ENCODE results near the gene ZSWIM5. TPM values are rescaled to one million over a fixed set of nuclear protein-coding genes. Genes with fewer than 3 reads are reported as not detected.
"Not testable (repeated sequence)": the region's sequence is repeated elsewhere in the genome, so short reads cannot be mapped to it uniquely, and the experiment has no call there.

ZSWIM5 gene
- total RNA-seq = under 1 TPM; 0.15 to 0.26 TPM

GRCh38 chr1:45205910-45206721 is at the start of gene ZSWIM5:
Gene ZSWIM5 (minus strand): TSS chr1:45206605. CDS start chr1:45206350, 255 bp downstream.
- peak within 1 kb of the TSS; percentile 90 for H3K4me3 Mint-ChIP-seq
- no peaks in the 10 kb centered on the region for H3K9me3 Mint-ChIP-seq
- peaks cover 4% of the 10 kb centered on the region for H3K27me3 Mint-ChIP-seq (ENCODE audit: low read depth)
- CTCF ChIA-PET = interaction anchor here (0.8 kb wide), 1 partner anchor 192 kb away, joined by 3 read pairs; no protein-coding TSS in a partner anchor
- peaks cover 2% of the 10 kb centered on the region for H3K36me3 Mint-ChIP-seq (ENCODE audit: low read depth)
- peak; percentile 59 for DNase-seq
- H3K4me1 Mint-ChIP-seq (ENCODE audit: low read depth) = peaks cover 33% of the 10 kb centered on the region
- intact Hi-C loops (cut with micrococcal nuclease) = loop anchor here (1.0 to 2.0 kb wide), 3 partner anchors 41 to 193 kb away; partner anchors contain the start of gene UROD
- peak within 1 kb of the TSS; percentile 72 for H3K27ac Mint-ChIP-seq

- CTCF ChIA-PET = no interaction called here
- intact Hi-C loops (cut with micrococcal nuclease) = no loop called here
- peaks cover 28% of the 10 kb centered on the region for H3K9me3 Mint-ChIP-seq
- no peak overlapping the region for H3K4me3 Mint-ChIP-seq
- H3K36me3 Mint-ChIP-seq (ENCODE audit: low read depth) = peaks cover 6% of the 10 kb centered on the region
- H3K4me1 Mint-ChIP-seq (ENCODE audit: low read depth) = no peaks in the 10 kb centered on the region
- H3K27me3 Mint-ChIP-seq (ENCODE audit: low read depth) = peaks cover 2% of the 10 kb centered on the region
- no peak for DNase-seq
- no peak overlapping the region for H3K27ac Mint-ChIP-seq
These were observed 48.1 kb upstream of the ZSWIM5 start for GRCh38 chr1:45254490-45254889.

- intact Hi-C loops (cut with micrococcal nuclease) = no loop called here
- H3K4me3 Mint-ChIP-seq = no peak overlapping the region
- peaks cover 2% of the 10 kb centered on the region for H3K27me3 Mint-ChIP-seq (ENCODE audit: low read depth)
- peaks cover 18% of the 10 kb centered on the region for H3K4me1 Mint-ChIP-seq (ENCODE audit: low read depth)
- no peak overlapping the region for H3K27ac Mint-ChIP-seq
- DNase-seq = no peak
- H3K36me3 Mint-ChIP-seq (ENCODE audit: low read depth) = peaks cover 5% of the 10 kb centered on the region
- CTCF ChIA-PET = interaction anchor here (1.1 kb wide), 1 partner anchor 54 kb away, joined by 3 read pairs; no protein-coding TSS in a partner anchor
- peaks cover 12% of the 10 kb centered on the region for H3K9me3 Mint-ChIP-seq
These were observed 44.1 kb upstream of the ZSWIM5 start for GRCh38 chr1:45250544-45250943.

- H3K36me3 Mint-ChIP-seq (ENCODE audit: low read depth); H3K4me3 Mint-ChIP-seq; DNase-seq; H3K27me3 Mint-ChIP-seq (ENCODE audit: low read depth); intact Hi-C loops (cut with micrococcal nuclease); CTCF ChIA-PET; H3K27ac Mint-ChIP-seq: not testable (repeated sequence)
- Mint-ChIP-seq H3K9me3 (peaks cover 12% of the 10 kb centered on the region), H3K4me1 (ENCODE audit: low read depth) (peaks cover 19% of the 10 kb centered on the region)
These were observed 41.6 kb upstream of the ZSWIM5 start for GRCh38 chr1:45248004-45248403.

GRCh38 chr1:45246760-45247159 is 40.4 kb upstream of the ZSWIM5 start:
- peak; percentile 18 for DNase-seq
- CTCF ChIA-PET = interaction anchor here (1.0 kb wide), 1 partner anchor 55 kb away, joined by 3 read pairs; no protein-coding TSS in a partner anchor
- H3K27me3 Mint-ChIP-seq (ENCODE audit: low read depth) = no peaks in the 10 kb centered on the region
- H3K9me3 Mint-ChIP-seq = peaks cover 19% of the 10 kb centered on the region
- intact Hi-C loops (cut with micrococcal nuclease) = loop anchor here (2.0 kb wide), 2 partner anchors 40 to 244 kb away; partner anchors contain the start of genes TESK2 and ZSWIM5
- peaks cover 19% of the 10 kb centered on the region for H3K4me1 Mint-ChIP-seq (ENCODE audit: low read depth)
- H3K36me3 Mint-ChIP-seq (ENCODE audit: low read depth) = peaks cover 6% of the 10 kb centered on the region
- H3K27ac Mint-ChIP-seq = peak overlapping the region; percentile 87
- H3K4me3 Mint-ChIP-seq = no peak overlapping the region

- Mint-ChIP-seq H3K9me3 (peaks cover 20% of the 10 kb centered on the region), H3K27ac (peak overlapping the region; percentile 87), H3K4me1 (ENCODE audit: low read depth) (peaks cover 19% of the 10 kb centered on the region)
- not testable (repeated sequence) for H3K27me3 Mint-ChIP-seq (ENCODE audit: low read depth); H3K4me3 Mint-ChIP-seq; H3K36me3 Mint-ChIP-seq (ENCODE audit: low read depth)
- intact Hi-C loops (cut with micrococcal nuclease) = loop anchor here (2.0 kb wide), 2 partner anchors 40 to 244 kb away; partner anchors contain the start of genes TESK2 and ZSWIM5
- CTCF ChIA-PET = interaction anchor here (1.0 kb wide), 2 partner anchors 12 to 56 kb away, joined by 3 read pairs; no protein-coding TSS in a partner anchor
- DNase-seq = peak; percentile 8
These were observed 40.0 kb upstream of the ZSWIM5 start for GRCh38 chr1:45246359-45246758.

- CTCF ChIA-PET = interaction anchor here (1.1 kb wide), 1 partner anchor 55 kb away, joined by 3 read pairs; no protein-coding TSS in a partner anchor
- intact Hi-C loops (cut with micrococcal nuclease) = no loop called here
- H3K4me3 Mint-ChIP-seq = no peak overlapping the region
- peaks cover 25% of the 10 kb centered on the region for H3K9me3 Mint-ChIP-seq
- H3K27ac Mint-ChIP-seq = no peak overlapping the region
- peaks cover 6% of the 10 kb centered on the region for H3K36me3 Mint-ChIP-seq (ENCODE audit: low read depth)
- no peaks in the 10 kb centered on the region for H3K27me3 Mint-ChIP-seq (ENCODE audit: low read depth)
- H3K4me1 Mint-ChIP-seq (ENCODE audit: low read depth) = peaks cover 19% of the 10 kb centered on the region
- no peak for DNase-seq
These were observed 38.3 kb upstream of the ZSWIM5 start for GRCh38 chr1:45244660-45245059.

- CTCF ChIA-PET = interaction anchor here (1.1 kb wide), 1 partner anchor 56 kb away, joined by 3 read pairs; no protein-coding TSS in a partner anchor
- peaks cover 19% of the 10 kb centered on the region for H3K4me1 Mint-ChIP-seq (ENCODE audit: low read depth)
- intact Hi-C loops (cut with micrococcal nuclease) = no loop called here
- H3K9me3 Mint-ChIP-seq = peaks cover 25% of the 10 kb centered on the region
- no peak overlapping the region for H3K4me3 Mint-ChIP-seq
- DNase-seq = no peak
- no peak overlapping the region for H3K27ac Mint-ChIP-seq
- H3K27me3 Mint-ChIP-seq (ENCODE audit: low read depth) = no peaks in the 10 kb centered on the region
- H3K36me3 Mint-ChIP-seq (ENCODE audit: low read depth) = peaks cover 6% of the 10 kb centered on the region
These were observed 37.3 kb upstream of the ZSWIM5 start for GRCh38 chr1:45243476-45244343.

- no peak for DNase-seq
- CTCF ChIA-PET = no interaction called here
- peaks cover 16% of the 10 kb centered on the region for H3K9me3 Mint-ChIP-seq
- no peaks in the 10 kb centered on the region for H3K4me1 Mint-ChIP-seq (ENCODE audit: low read depth)
- H3K27ac Mint-ChIP-seq = no peak overlapping the region
- no peak overlapping the region for H3K4me3 Mint-ChIP-seq
- no peaks in the 10 kb centered on the region for H3K27me3 Mint-ChIP-seq (ENCODE audit: low read depth)
- intact Hi-C loops (cut with micrococcal nuclease) = no loop called here
- no peaks in the 10 kb centered on the region for H3K36me3 Mint-ChIP-seq (ENCODE audit: low read depth)
These were observed 32.4 kb upstream of the ZSWIM5 start for GRCh38 chr1:45238846-45239245.

- Mint-ChIP-seq H3K9me3 (peaks cover 9% of the 10 kb centered on the region), H3K27me3 (ENCODE audit: low read depth) (no peaks in the 10 kb centered on the region), H3K36me3 (ENCODE audit: low read depth) (no peaks in the 10 kb centered on the region), H3K27ac (no peak overlapping the region), H3K4me1 (ENCODE audit: low read depth) (no peaks in the 10 kb centered on the region), H3K4me3 (no peak overlapping the region)
- CTCF ChIA-PET = interaction anchor here (1.0 kb wide), 1 partner anchor 64 kb away, joined by 4 read pairs; no protein-coding TSS in a partner anchor
- no peak for DNase-seq
- intact Hi-C loops (cut with micrococcal nuclease) = no loop called here
These were observed 29.7 kb upstream of the ZSWIM5 start for GRCh38 chr1:45236136-45236535.

- Mint-ChIP-seq H3K4me1 (ENCODE audit: low read depth) (no peaks in the 10 kb centered on the region), H3K36me3 (ENCODE audit: low read depth) (no peaks in the 10 kb centered on the region), H3K4me3 (no peak overlapping the region), H3K27ac (no peak overlapping the region), H3K9me3 (no peaks in the 10 kb centered on the region), H3K27me3 (ENCODE audit: low read depth) (no peaks in the 10 kb centered on the region)
- CTCF ChIA-PET = interaction anchor here (0.5 to 1.2 kb wide), 3 partner anchors 217 to 323 kb away, joined by 3 to 6 read pairs (median 3); partner anchors contain the start of gene UROD
- peak; percentile 47 for DNase-seq
- intact Hi-C loops (cut with micrococcal nuclease) = loop anchor here (1.0 to 5.0 kb wide), 3 partner anchors 72 to 216 kb away; no protein-coding TSS in a partner anchor
These were observed 24.1 kb upstream of the ZSWIM5 start for GRCh38 chr1:45230537-45230936.

- CTCF ChIA-PET = interaction anchor here (1.7 kb wide), 1 partner anchor 207 kb away, joined by 4 read pairs; no protein-coding TSS in a partner anchor
- intact Hi-C loops (cut with micrococcal nuclease) = no loop called here
These were observed 19.2 kb upstream of the ZSWIM5 start for GRCh38 chr1:45225598-45225997.

More at GRCh38 chr1:45225598-45225997, 19.2 kb upstream of the ZSWIM5 start:
- no peaks in the 10 kb centered on the region for H3K36me3 Mint-ChIP-seq (ENCODE audit: low read depth)
- H3K4me1 Mint-ChIP-seq (ENCODE audit: low read depth) = no peaks in the 10 kb centered on the region
- H3K4me3 Mint-ChIP-seq = no peak overlapping the region
- H3K27ac Mint-ChIP-seq = no peak overlapping the region
- no peaks in the 10 kb centered on the region for H3K27me3 Mint-ChIP-seq (ENCODE audit: low read depth)
- DNase-seq = no peak
- no peaks in the 10 kb centered on the region for H3K9me3 Mint-ChIP-seq
